GM18511 (cell line): ENCODE results near the gene NMT1.

ENCODE experiments used
- ATAC-seq: cut with Tn5 transposase; IDR thresholded peaks from one replicate; pipeline ENCODE4 v1.9.1; 2021; ENCODE audit warnings: mild to moderate bottlenecking, moderate library complexity; ENCODE audit not compliant: unreplicated experiment

Gene NMT1

DNA sequence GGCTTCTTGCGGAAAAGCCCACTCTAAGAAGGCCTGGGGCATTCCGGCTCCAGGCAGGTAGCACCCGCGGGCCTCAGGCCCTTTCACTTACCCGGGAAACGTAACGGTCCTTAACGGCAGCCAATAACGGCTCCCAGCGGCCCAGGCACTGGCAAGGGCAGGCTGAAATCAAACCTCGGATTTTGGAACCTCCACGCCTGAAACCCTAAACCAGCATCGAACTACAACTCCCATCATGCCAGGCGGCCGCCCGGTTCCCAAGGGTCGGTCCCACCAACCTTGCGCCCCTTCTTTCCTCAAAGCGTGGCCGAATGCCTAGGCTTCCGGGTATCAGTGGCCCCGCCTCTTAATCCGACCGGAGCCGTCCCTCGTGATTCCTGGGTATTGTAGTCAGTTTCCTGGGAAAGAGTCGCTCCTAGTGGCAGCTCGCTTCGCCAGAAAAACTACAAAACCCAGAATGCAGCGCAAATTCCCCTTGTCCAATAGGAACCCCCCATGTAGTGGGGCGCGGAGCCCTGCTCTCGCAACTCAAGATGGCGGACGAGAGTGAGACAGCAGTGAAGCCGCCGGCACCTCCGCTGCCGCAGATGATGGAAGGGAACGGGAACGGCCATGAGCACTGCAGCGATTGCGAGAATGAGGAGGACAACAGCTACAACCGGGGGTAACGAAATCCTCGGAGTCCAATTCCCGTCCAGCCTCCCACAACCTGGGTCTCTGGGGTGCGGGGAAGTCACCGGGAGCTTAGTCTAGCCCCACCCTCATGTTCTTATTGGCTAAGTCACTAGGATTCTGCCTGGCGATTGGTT lies at the start of gene NMT1:
Gene NMT1 (plus strand): TSS at position 521 of the 809 bp plus-strand sequence. CDS start 13 bp downstream, at position 534.
- peak; percentile 90 for ATAC-seq

DNA sequence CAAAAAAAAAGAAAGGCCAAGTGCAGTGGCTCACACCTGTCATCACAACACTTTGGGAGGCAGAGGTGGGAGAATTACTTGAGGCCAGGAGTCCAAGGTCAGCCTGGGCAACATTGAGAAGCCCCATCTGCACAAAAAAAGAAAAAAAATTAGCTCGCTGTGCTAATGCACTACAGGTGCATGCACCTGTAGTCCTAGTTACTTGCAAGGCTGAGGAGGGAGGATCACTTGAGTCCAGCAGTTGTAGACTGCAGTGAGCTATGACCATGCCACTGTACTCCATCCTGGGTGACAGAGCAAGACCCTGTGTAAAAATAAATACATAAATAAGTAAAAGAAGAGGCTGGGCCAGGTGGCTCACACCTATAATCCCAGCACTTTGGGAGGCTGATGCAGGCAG lies 49.4 kb upstream of the NMT1 start:
- no peak for ATAC-seq

DNA sequence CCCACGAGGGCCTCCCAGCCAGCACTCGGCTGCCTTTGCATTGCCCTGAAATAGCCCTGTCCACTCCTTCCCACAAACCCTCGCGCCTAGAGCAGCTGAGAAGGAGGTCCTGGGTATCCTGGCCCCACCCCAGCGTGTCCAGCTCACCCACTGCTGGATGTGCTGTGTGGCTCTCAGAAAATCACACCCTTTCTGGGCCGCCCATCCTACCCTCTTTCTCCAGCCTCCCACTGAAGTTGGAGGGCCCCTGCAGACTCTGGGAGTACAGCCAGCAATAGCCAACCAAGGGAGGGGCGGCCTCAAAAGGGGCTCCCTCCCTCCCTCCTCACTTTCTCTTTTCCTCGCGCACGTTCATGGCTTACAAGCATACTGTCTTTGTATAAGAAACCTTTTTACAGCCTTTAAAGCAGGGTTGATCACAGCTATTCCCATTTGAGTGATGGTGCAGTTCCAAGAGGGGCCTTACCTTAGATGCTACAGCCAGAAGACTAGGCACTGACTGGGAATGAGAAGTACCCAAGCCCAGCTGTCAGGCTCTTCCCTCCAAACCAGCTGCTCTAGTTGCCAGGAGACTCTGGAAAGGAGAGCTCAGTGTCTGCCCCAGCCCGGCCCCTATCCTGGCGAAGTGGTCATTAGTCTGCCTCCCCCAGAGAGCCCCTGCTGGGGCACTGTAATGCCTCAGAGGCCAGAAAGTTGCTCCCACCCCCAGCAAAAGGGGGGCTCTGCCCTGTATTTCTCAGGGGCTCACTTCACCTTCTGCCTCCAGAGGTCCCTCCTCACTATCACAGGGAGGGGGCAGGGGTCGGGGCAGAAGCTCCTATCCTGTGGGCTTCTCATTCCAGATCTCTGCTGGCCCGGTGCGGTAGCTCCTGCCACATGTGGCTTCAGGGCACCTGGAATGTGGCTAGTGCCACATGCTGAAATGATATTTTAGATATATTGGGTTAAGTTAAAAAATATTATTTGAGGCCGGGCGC lies 47.8 kb upstream of the NMT1 start:
- no peak for ATAC-seq

DNA sequence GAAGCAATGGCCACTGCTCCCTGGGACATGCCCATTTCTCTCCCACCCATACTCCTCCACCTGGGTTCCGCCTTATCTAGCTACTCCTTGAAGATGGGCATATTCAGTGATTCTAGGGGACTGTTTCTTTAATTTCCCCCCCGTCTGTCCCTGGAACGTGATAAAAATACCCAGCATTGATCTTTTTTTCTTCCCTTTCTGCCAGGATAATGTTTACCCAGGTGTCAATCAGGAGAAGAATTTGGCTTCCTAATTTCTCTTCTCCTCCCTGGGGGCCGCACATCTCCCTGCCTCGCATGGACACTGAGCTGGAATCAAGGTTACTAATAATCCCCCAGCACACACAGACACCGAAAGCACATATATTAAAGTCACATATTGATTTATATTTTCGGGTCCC lies 44.9 kb upstream of the NMT1 start:
- no peak for ATAC-seq

DNA sequence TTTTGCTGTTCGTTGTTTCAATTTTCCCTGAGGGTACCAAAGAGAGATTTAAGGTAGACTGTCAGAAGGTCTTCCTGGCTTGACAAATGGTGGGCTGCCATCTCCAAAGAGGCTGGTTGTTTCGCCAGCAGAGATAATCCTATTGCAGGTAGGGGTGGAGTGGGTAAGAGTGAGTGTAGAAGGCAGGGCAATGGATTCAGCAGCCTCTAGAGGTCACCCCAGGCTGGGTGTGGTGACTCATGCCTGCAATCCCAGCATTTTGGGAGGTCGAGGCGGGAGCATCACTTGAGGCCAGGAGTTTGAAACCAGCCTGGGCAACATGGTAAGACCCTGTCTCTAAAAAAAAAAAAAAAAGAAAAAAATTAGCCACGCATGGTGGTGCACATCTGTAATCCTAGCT lies 44.3 kb upstream of the NMT1 start:
- ATAC-seq = no peak

DNA sequence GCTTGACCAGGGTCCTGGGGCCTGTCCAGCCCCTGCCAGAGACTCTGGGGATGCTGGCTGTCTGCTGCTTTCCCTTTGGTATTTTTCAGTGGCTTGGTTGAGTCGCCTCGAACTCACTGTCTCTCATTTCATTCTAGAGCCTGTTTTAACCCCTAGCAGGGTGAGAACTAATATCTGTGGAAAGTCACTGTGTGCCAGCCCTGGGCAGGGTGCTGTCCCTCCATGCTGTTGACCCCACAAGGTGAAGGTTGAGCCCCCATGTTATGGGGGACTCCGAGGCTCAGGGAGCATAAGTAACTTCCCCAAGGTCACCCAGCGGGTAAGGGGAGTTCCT lies 42.6 kb upstream of the NMT1 start:
- ATAC-seq = no peak

DNA sequence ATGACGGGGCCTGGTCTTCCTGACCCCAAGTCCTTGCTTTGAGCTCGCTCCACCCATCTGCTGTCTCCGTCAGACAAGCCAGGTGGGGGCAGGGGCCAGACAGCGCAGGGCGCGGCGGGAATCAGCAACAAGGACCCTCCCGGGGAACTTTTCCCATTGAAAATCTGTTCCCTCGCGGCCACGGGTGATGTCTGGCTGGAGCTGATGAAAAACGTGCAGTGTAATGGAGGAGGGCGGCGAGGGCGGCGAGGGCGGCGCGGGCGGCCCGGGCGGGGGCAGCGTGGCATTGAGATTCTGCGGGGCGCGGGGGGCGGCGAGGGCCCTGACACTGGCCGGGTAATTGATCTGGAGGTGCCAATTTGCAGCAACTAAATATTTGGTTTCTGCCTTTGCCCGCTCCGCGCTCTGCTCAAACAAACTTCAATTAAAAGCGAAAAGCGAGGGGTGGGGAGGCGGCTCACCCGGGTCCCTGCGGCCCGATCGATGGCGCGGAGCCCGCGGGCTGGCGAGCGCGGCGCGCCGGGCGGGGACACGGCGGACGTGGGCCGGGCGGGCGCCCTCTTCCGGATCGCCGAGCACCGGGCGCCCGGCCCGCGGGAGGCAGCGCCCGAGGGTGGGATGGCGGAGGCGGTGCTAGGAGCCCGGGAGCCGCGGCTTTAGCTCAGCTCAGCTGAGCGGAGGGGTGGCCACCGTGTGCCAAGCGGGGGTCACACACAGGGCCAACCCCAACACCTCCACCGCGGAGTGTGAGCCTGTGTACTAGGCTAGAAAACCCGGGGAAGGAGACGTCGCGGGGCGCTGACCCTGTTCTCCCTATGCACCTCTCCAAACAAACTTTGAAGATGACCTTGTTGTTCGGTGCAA lies 42.0 kb upstream of the NMT1 start:
- ATAC-seq = no peak

DNA sequence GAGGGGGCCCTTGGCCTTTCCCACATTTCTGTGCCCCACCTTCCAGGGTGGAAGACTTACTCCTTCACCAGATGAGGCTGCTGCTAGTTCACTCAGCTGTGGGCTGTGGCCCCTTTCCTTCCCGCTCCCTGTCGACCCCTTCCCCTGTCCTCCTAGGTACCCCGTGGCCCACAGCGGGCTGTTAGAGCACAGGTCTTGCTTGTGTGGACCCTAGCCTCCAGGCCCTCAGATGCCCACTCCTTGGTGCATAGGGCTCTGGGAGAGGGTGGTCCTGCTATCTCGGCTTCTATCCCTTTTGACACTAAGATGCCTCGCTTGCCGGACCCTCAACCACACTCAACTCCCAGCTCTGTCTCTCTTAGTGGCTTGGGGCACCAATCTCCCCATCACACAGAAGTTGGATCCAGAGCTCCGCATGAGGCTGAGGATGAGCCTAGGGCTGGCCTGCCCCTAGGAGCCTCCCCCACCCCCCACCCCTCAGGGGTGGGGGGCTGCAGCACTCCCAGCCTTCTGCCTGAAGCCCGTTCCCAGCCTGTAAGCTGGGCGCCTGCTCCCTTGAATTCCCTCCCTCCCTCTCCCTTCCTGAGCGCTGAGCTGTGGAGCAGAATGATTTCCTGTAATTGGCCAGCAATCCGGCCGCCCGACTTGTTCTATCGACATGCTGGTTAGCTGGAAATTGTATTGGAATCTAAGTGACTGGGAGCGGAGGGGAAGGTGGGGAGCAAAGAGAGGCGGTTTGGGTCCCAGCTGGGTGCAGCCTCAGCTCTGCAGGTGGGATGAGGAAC lies 40.6 kb upstream of the NMT1 start:
- no peak for ATAC-seq

DNA sequence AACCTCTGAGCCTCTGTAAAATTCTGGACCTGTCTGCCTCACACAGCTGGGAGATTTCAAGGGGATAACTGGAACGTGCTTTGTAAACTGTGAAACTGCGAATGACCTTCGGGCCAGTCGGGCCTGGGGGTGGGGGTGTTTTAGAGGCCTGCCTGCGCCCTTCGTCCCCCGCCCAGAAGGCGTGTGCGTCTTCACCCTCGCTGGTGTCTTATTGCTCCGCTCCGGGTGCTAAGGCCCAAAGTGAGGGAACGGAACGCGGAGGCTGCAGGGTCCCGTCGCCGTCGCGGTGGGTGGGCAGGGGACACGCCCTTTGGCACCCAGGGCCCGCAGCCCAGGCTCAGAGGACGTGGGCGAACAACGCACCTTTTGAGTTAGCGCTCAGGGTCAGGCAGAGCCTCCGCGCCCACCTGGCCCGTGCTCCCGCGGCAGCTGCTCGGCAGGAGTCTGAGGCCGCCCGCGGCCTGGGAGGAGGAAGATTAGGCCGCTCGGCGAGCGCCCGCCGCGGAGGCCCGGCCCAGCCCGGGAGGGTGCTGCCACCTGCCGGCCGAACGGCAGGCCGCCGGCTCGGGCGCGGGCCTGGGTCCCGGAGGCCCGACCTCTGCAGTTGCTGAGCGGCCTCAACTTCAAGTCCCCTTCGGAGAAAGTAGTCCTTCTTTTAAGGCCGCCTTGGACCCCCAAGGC lies 39.4 kb upstream of the NMT1 start:
- ATAC-seq = no peak

DNA sequence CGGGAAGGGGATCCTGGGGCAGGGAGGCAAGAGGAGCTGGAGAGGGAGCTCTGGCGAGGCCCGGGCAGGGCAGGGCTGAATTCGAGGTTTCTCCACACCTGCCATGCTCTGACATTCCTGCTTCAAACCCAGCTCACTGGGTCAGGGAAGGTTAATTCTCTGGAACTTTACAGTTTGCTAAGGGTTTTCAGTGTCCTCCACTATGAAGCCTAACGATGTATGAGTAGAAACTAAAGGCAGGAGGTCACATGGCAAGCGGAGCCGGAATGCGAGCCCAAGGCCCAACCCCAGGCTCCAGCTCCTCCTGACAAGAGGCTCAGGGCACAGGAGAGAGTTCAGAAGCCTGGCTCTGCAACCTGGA lies 38.8 kb upstream of the NMT1 start:
- ATAC-seq = no peak

DNA sequence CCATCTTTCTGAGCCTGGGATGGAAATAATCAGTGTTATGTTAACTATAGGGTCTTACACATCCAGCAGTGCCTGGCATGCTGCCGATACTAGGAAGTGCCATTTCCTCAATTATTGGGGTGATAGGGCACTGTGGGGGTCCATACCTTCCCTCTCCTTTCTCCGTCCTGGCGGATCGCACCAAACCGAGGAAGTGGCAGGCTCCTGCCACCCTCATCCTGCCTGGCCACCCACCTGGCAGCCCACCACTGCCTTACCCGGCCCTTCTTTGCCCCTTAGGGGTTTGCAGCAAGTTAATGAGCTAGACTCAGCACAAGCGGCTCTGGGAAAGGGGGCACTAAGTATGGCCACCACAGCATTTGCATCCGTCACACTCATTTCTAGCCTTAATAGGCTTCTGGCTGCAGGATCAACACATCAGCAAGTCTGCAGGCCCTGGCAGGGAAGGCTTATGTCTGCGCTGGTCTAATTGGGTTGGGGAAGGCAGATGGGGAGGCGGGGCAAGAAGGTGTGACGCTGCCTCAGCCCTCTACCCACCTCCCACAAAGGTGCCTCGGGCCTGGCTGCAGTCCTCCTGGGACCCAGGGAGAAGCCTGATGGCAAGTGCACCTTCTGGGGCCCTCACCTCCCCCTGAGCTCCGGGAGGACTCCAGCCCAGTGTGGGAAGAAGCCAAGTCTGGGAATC lies 38.3 kb upstream of the NMT1 start:
- no peak for ATAC-seq

DNA sequence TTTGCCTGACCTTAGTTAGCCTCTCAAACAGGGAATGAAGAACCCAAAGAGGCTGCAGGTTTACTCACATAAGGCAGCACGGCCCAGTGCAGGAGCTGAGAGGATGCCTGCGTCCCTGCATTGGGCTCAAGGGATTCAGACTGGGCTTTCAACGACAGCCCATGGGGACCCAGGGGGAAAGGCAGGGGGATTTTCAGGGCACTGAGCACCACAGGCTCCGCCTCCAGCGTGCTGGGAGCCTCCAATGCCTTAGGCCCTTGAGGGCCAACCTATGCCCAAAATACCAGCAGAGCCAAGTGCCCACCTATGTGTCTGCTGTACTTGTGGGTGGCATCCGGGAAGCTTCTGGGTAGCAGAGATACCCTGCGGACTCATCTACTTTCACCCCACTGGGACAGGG lies 32.0 kb upstream of the NMT1 start:
- no peak for ATAC-seq

DNA sequence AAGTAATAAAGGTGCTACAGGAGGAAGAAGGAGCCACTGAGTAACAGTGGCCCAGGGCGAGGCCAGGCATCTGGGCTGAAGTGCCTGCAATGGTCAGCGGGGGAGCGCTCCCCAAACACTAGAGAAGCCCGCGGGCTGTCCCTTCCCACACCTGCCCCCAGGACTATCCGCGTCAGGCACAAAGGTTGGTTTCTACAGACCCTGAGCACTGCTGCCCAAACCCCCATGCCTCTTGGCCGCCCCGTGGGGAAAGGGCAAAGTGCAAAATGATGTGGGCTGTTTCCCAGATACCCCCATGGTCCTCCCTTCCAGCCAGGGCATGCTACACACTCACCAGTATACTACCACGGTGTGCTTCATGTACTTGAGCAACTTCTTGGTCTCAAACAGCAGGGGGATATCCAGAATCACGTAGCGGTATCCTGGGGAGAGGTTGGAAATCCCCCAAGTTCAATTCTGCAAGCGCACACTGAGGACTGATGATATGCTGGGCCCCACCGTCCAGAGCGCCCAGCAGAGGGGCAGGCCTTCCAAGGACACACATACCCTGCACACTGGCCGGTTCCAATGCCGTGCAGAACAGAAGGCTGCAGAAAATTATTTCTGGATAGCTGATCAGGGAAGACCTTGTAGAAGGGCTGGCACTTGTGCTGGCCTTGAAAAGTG lies 31.2 kb upstream of the NMT1 start:
- no peak for ATAC-seq

DNA sequence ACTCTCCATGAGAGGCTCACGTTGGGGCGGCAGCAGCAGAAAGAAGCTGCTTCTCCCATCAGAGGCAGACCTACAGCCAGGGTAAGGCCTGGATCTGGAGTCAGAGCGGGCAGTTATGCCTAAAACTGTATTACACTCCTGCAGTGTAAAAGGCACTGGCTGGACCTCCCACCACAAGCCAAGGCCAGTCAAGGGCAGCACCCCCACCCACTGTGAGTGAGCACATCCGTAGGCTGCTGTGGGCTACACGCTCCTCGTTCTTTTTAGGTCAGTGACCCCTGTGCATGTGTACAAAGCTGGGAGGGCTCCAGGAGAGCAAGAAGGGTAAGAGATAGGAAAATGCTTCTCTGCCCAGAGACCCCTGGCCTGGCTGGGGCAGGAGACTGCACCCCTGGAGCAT lies 30.4 kb upstream of the NMT1 start:
- ATAC-seq = no peak

DNA sequence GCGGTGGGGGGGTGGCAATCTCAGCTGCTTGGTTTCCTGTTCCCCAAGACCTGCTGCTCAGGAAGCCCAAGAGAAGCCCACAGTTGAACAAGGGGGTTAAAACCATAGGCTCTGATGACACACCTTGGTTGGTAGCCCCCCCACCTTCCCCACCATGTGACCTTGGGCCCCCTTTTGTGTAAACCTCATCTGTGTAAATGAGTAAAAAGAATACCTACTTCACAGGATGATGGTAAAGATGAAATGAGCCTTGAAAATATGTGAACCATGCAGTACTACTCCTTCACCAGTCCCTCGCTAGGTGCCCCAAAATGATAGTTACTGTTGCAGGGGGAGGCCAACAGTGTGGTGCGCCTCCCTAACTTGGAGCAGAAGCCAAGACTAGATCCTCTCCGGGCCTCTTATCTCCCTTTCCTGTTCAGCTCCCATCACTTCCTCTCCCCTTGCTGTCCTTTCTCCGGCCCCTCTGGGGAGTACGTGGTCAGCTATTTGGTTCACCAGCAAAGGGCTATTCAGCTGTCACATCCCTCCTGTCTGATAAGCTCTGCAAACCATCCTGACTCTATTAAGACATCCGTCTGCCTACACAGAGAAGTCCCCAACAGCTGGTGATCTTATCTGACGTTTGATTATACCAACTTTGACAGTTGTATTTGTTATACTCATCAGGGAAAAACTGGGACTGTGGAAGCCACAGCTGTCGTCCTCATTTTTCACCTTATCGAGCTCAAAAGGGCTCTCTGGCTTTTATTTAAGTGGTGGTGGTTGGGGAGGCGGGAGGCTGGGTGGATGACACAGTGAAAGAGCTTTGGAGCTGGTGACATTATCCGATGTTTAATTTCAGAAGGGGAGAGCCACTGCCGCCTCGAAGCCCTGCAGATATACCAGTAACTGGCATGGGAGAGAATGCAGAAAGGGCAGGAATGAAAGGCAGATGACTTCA lies 29.6 kb upstream of the NMT1 start:
- no peak for ATAC-seq

DNA sequence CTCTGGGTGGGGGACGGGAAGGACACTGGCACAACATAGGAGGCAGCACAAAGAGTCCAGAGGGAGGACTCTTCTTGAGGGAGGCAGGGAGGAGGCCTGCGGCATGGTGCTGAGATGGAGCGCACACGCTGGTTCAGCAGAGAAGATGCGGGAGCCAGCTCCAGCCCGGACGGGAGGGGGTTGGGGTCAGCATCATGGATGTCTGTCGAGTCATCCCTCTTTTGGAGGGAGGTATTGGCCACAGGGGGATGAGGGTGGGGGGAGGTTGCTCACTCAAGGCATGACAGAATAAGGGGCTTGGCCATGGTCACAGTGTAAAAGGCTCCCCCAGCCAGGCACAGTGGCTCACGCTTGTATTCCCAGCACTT lies 29.0 kb upstream of the NMT1 start:
- ATAC-seq = no peak

DNA sequence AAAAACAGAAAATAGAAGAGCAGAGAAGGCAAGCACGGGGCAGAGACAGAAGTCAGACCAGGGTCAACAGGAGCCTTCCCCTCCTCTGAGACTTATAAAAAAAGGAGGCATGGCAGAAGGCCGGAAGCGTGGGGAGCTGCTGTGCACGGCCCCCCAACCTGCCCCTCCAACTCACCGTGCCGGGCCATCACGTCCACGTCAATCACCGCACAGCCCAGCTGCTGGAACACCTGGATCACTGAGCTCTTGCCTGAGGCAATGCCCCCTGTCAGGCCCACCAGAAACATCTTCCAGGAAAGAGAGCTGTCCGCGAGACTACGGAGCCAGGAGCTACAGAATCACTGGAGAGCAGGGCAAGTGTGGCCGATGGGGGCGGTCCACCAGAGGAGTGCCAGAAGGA lies 26.5 kb upstream of the NMT1 start:
- no peak for ATAC-seq

DNA sequence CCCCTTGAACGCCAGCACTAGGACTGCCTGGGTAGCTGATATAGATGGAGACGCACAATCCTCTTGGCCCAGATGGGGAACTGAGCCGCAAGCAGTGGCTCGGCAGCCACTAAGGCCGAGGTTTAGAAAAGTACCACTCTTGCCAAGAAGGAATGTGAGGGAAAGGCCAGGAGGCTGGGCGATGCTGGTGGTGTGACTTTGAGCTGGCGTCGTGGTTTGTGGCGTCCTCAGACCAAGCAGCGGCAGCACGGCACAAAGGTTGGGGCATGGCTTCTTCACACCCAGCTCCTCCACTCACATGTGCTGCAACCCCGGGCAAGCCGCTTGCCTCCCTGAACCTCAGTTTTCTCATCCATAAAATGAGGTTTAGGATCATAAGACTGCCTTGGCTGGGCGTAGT lies 25.3 kb upstream of the NMT1 start:
- no peak for ATAC-seq
